HPDE6-E6E7 (cell line): ENCODE measurements around the gene LRG1.

Source experiments
- DNase-seq: peaks from one replicate; pipeline ENCODE4 v3.0.0; 2011; ENCODE audit warnings: missing footprints; ENCODE audit errors: extremely low spot score

Gene LRG1

DNA sequence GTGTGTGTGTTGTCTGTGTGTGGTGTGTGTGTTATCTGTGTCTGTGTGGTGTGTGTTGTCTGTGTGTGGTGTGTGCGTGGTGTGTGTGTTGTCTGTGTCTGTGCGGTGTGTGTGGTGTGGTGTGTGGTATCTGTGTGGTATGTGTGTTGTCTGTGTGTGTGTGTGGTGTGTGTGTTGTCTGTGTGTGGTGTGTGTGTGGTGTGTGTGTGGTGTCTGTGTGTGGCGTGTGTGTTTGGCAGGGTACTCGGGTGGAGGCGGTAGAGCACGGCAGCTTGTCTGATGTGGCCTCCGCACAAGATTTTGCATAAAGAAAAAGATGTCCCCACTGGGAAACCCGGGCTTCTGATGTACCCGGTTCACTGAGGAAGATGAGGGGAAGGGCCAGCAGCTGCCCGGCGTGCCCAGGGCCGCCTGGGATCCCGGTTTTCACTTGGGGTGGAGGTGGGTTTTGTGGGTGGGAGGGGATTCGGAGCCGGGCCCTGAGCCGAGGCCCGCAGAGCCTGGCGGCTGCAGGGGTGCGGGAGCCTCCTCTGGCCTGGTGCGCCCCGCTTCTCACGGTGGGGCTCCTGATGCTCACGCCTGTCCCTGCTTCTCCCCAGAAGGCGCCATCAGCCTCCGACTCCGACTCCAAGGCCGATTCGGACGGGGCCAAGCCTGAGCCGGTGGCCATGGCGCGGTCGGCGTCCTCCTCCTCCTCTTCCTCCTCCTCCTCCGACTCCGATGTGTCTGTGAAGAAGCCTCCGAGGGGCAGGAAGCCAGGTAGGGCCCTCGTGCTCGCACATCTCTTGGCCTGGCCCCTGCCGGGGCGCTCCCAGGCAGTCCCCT, 46.5 kb downstream of the LRG1 start:
- DNase-seq, result no peak

DNA sequence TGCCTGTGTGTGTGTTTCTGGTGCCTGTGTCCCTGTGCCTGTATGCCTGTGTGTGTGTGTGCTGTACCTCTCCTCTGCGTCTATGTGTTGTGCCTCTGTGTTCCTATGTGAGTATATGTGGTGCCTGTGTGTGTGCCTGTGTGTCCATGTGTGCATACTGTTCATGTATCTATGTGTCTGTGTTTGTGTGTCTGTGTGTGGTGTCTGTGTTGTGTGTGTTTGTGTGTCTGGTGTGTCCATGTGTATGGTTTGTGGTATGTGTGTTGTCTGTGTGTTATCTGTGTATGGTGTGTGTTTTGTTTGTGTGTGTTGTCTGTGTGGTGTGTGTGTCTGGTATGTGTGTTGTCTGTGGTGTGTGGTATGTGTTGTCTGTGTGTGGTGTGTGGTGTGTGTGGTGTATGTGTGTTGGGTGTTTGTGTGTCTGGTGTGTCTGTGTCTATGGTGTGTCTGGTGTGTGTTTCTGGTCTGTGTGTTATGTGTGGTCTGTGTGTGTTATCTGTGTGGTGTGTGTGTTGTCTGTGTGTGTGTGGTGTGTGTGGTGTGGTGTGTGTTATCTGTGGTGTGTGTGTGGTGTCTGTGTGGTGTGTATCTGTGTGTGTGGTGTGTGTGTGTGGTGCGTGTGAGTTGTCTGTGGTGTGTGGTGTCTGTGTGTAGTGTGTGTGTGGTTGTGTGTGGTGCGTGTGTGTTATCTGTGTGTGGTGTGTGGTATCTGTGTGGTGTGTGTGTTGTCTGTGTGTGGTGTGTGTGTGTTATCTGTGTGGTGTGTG, 47.3 kb downstream of the LRG1 start:
- no peak for DNase-seq

DNA sequence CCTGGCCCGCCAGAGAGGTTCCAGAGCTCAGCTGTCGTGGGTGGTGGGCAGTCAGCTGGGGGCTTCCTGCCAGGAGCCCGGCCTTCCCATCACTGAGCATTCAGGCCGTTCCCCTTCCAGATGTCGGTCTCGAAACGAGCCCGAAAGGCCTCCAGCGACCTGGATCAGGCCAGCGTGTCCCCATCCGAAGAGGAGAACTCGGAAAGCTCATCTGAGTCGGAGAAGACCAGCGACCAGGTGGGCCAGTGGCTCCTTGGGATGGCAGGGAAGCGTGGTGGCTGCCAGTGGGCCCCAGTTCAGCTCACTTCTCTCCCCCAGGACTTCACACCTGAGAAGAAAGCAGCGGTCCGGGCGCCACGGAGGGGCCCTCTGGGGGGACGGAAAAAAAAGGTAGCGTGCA, 48.4 kb downstream of the LRG1 start:
- DNase-seq, result no peak

DNA sequence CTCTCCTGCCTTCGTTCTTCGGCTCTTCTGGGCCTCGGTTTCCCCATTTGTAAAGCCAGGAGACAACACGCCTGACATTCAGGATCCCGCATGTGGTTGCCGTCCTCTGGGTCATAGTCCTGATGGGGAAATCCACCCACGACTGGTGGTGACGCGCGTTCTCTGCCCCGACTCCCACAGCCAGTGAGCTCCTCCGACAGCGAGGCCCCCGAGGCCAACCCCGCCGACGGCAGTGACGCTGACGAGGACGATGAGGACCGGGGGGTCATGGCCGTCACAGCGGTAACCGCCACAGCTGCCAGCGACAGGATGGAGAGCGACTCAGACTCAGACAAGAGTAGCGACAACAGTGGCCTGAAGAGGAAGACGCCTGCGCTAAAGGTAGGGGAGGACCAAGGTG, 51.3 kb downstream of the LRG1 start:
- no peak for DNase-seq

DNA sequence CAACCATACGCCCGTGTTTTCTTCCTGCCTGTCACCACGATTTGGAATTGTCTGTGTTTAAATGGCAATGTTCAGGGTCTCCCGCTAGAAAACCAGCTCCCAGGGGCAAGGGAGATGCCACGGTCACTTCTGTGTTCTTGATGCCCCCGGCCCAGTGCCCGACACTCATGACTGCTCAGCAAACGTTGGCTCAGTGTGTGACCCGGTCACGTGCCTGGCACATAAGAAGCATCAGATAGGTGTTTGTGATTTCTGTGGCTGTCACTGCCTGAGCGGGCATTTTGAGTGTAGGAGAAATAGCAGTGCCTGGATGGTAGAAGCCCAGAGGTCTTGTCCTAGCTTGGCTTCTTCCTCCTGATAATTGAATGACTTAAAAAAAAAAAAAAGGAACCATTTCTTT, 52.3 kb downstream of the LRG1 start:
- no peak for DNase-seq
